H1 (cell line): Measurements from ENCODE around the gene CD63. TPM values are rescaled to one million over a fixed set of nuclear protein-coding genes. Genes with fewer than 3 reads are reported as not detected.

ENCODE experiments used
- E2F6 ChIP-seq: IDR thresholded peaks from 2 replicates; pipeline ENCODE4 v1.6.1; 2012; ENCODE audit warnings: inconsistent platforms
- POLR2AphosphoS5 ChIP-seq: IDR thresholded peaks from 2 replicates; pipeline ENCODE4 v1.6.1; 2011; ENCODE audit warnings: low read depth, low read length
- SUZ12 ChIP-seq: fragments of 200-600 bp; sonication (generic); IDR thresholded peaks from 2 replicates; pipeline ENCODE4 v1.6.1; 2012; ENCODE audit warnings: mild to moderate bottlenecking, inconsistent platforms, low read length, moderate library complexity, mixed read lengths
- polyA plus RNA-seq, 7 experiments: library from polyadenylated mRNA; depleted of rRNA in 3 of 7; stranded (reverse) in 5 of 7; unstranded in 2 of 7; fragments of >200 nt in 5 of 7; fragments of 200-250 nt in 2 of 7; gene quantifications; 1 replicate in 5 of 7; 2 replicates in 1 of 7; 4 replicates in 1 of 7; pipeline versions ENCODE4 v1.2.1 to v1.2.3, GENCODE V29; 2011 to 2013; ENCODE audit warnings: missing spikeins in 2 of 7, mixed read lengths in 2 of 7
- total RNA-seq: library from RNA; stranded (reverse); fragmentation: NEBNext Ultra II Directional; extraction: Animal tissue kit (Norgen Biotek cat#: 25700); gene quantifications from 2 replicates; pipeline ENCODE4 v1.2.1, GENCODE V29; 2021

Gene CD63
- total and polyA plus RNA-seq, 2 of the 8 experiments (the other 6 are each of a cell fraction or from before 2014, with no cell fraction given): 440 to 526 TPM

DNA sequence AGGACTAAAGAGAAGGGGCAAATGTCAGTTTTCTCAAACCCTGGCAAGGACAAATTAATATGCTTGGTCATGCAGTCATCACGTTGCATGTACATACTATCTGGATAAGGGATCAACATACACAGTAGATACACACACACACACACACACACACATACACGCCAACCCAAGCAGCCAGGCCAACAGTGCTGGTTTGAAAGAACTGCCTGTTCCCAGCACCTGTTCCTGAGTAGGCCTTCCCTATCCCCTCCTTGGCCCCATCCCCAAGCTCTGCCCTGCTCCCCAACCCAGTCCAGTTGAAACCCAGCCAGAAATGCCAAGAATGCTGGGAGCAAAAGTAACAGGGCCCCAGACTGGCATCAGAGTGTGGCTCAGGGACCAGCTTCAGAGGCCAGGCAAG, 25.5 kb downstream of the CD63 start (continued):
- TF ChIP-seq SUZ12 (no peak), E2F6 (no peak), POLR2AphosphoS5 (no peak)
